Activated CD8-positive, alpha-beta memory T cell treated with anti-CD3 and anti-CD28 coated beads, Interleukin-2, amount 10 ng/mL, durations not matched to agents 7 days and 5 days (primary cell): ENCODE measurements around the gene FAM171A2. TPM values are rescaled to one million over a fixed set of nuclear protein-coding genes. Genes with fewer than 3 reads are reported as not detected.
A peak's percentile ranks its signal among the peaks of the same experiment; 100 is the strongest.

ENCODE experiments used
- ATAC-seq: fragments of 150-1000 bp; cut with Tn5 transposase; one replicate; pipeline ENCODE4 v1.10.0; 2021; ENCODE audit warnings: moderate library complexity
- CTCF ChIA-PET: fragments of 350-600 bp; sonication (Branson Sonifier 250); formaldehyde crosslinking; loops from one replicate; lab custom pipeline; 2021; ENCODE audit warnings: antibody characterized with exemption; lab: Charles Lee
- DNase-seq: peaks from one replicate; pipeline ENCODE4 v3.0.0-alpha.2; 2020
- H3K27ac Mint-ChIP-seq: one replicate; pipeline ENCODE4 v1.8.0; 2021; ENCODE audit warnings: mild to moderate bottlenecking, mixed read lengths
- H3K27me3 Mint-ChIP-seq: one replicate; pipeline ENCODE4 v1.8.0; 2021; ENCODE audit warnings: mixed read lengths
- H3K36me3 Mint-ChIP-seq: one replicate; pipeline ENCODE4 v1.8.0; 2021; ENCODE audit warnings: mild to moderate bottlenecking, mixed read lengths
- H3K4me1 Mint-ChIP-seq: one replicate; pipeline ENCODE4 v1.8.0; 2021; ENCODE audit warnings: mixed read lengths
- H3K4me3 Mint-ChIP-seq: one replicate; pipeline ENCODE4 v1.8.0; 2021; ENCODE audit warnings: mild to moderate bottlenecking, moderate library complexity, mixed read lengths
- H3K9me3 Mint-ChIP-seq: one replicate; pipeline ENCODE4 v1.8.0; 2022; ENCODE audit warnings: low read depth, mixed read lengths
- total RNA-seq, 2 experiments: library from RNA; stranded (reverse); gene quantifications; one replicate each; pipeline ENCODE4 v1.2.3, GENCODE V29; 2021

Gene FAM171A2
- total RNA-seq, 2 experiments from 2014 or later = 0.26 TPM; not detected in 1

DNA sequence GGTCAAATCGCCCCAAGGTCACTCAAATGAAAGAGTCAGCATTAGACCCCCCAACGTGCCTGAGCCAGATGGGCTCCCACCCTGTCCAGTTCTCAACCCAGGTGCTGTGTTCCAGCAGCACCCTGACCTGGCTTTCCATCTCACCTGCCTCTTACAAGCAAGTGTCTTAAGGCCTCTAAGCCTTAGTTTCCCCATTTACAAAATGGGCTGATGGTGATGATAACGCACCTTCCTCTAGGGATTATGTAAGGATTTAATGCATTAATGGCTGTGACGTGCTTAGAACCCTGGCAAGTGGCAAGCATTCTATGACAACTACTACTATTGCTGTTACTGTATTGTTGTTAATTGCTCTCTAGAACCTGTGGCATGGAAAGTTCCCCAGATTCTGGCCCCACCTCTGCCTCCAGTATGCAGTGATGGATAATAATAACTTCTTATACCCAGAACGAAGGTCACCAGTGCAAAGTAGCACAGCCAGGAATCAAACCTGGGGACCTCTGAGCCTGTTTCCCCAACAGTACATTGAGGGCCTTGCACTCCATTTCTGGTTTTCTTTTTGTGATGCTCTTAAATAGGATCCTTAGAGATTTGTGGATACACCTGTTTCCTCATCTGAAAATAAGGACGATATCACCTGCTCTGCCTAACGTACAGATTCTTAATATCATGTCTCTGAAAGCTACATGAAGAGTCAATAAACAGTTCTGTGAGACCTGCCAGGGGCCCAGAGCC is 35.8 kb downstream of the FAM171A2 start:
- Mint-ChIP-seq H3K4me3 (no peak overlapping the region), H3K27me3 (no peaks in the 10 kb centered on the region), H3K36me3 (no peaks in the 10 kb centered on the region), H3K9me3 (no peaks in the 10 kb centered on the region), H3K27ac (peak overlapping the region; percentile 37), H3K4me1 (peaks cover 28% of the 10 kb centered on the region)
- no peak for DNase-seq
- ATAC-seq = no peak
- CTCF ChIA-PET = interaction anchor here (0.9 to 7.2 kb wide), 7 partner anchors 23 to 124 kb away, joined by 3 to 94 read pairs (median 5); partner anchors contain the start of gene FAM171A2

DNA sequence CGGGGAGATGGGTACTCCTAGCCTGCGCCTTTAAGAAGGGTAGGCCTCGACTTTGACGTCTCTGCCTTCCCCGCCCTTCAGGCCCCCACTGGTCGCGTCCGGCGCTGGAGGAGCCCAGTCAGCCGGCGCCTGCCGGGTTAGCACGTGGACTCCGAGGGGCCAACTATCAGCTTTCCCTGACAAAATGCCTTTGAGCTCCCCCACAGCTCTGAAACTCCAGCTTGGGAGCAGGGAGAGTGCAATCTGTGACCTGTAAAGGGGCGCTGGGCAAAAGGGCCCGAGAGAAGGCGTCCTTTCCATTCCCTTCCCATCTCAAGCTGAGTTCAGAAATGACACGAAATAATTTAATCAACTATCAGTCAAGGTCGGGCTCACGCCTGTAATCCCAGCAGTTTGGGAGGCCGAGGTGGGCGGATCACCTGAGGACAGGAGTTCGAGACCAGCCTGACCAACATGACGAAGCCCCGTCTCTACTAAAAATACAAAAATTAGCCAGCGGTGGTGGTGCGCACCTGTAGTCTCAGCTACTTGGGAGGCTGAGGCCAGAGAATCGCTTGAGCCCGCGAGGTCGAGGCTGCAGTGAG is 36.7 kb downstream of the FAM171A2 start:
- Mint-ChIP-seq H3K4me1 (peaks cover 30% of the 10 kb centered on the region), H3K4me3 (peak overlapping the region; percentile 85), H3K36me3 (peaks cover 2% of the 10 kb centered on the region), H3K9me3 (no peaks in the 10 kb centered on the region), H3K27me3 (no peaks in the 10 kb centered on the region), H3K27ac (peak overlapping the region; percentile 81)
- DNase-seq (peak; percentile 98), ATAC-seq (peak; percentile 77)
- CTCF ChIA-PET = interaction anchor here (0.6 to 8.4 kb wide), 11 partner anchors 24 to 196 kb away, joined by 3 to 47 read pairs (median 3); partner anchors contain the start of gene FAM171A2

DNA sequence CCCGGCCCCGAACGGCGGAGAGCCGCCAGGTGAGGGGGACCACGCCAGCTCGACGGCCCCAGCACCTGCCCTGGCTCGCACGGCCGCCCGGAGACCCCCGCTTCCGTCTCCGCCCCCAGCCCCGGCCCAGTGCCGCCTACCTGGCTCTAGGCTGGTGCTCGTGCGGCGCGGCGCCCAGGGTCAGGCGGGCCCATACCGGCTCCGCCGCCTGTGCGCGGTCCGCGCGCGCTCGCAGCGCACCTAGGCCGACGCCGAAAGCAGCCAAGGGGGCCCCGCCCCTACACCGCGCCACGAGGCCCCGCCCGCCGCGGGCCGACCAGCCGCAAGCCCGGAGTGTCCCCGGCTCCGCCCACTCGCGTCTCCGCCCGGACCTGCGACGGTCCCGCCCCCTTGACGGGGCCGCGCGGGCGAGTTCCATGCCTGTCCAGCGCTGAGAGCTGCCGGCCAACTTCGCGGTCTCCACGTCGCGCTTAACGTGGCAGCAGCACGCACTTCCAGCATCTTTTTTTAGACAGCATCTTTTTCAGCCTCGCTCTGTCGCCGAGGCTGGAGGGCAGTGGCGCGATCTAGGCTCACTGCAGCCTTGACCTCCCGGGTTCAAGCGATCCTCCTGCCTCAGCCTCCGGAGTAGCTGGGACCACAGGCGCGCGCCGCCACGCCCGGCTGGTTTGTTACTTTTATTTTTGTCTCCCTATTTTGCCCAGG is 38.9 kb downstream of the FAM171A2 start, which contains the start of gene SLC25A39:
Gene SLC25A39, minus strand, starts transcription at position 253 of the 705 bp plus-strand sequence. CDS start 1,261 bp downstream, outside the sequence.
- Mint-ChIP-seq H3K4me3 (peak within 1 kb of the TSS; percentile 85), H3K9me3 (no peaks in the 10 kb centered on the region), H3K27me3 (no peaks in the 10 kb centered on the region), H3K27ac (peak within 1 kb of the TSS; percentile 97), H3K36me3 (peaks cover 6% of the 10 kb centered on the region), H3K4me1 (peaks cover 26% of the 10 kb centered on the region)
- CTCF ChIA-PET = interaction anchor here (0.6 to 8.4 kb wide), 7 partner anchors 10 to 199 kb away, joined by 3 to 47 read pairs (median 4); partner anchors contain the start of gene GRN
- peak; percentile 95 for DNase-seq
- ATAC-seq = peak; percentile 82

DNA sequence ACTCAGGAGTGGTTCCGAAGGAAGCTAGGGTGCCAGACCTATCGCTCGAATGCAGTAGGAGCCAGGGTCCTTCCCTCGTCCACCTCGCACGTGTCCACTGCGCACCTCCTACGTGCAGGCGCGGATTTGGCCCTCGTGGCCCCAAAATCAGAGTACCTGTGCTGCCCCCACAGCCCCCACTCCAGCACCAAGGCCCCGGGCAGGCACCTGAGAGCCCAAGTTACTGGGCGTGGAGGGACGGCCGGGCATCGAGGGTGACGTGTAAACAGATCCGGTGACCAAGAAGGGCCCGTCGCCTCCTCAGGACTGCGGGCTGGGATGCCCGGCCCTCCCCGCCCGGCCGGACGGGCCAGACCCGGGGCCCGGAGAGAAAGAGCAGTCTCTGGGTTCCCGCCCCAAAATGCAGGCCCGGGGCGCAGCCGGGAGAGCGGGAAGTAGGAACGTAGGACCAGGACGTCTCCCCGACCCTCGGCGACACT is 39.5 kb downstream of the FAM171A2 start:
- H3K36me3 Mint-ChIP-seq = peaks cover 6% of the 10 kb centered on the region
- DNase-seq (peak; percentile 44), ATAC-seq (no peak)
- CTCF ChIA-PET = interaction anchor here (0.6 to 8.4 kb wide), 5 partner anchors 21 to 182 kb away, joined by 3 to 47 read pairs (median 6); partner anchors contain the start of gene GRN
- peak overlapping the region; percentile 80 for H3K4me3 Mint-ChIP-seq
- no peaks in the 10 kb centered on the region for H3K27me3 Mint-ChIP-seq
- peaks cover 26% of the 10 kb centered on the region for H3K4me1 Mint-ChIP-seq
- no peaks in the 10 kb centered on the region for H3K9me3 Mint-ChIP-seq
- peak overlapping the region; percentile 39 for H3K27ac Mint-ChIP-seq

DNA sequence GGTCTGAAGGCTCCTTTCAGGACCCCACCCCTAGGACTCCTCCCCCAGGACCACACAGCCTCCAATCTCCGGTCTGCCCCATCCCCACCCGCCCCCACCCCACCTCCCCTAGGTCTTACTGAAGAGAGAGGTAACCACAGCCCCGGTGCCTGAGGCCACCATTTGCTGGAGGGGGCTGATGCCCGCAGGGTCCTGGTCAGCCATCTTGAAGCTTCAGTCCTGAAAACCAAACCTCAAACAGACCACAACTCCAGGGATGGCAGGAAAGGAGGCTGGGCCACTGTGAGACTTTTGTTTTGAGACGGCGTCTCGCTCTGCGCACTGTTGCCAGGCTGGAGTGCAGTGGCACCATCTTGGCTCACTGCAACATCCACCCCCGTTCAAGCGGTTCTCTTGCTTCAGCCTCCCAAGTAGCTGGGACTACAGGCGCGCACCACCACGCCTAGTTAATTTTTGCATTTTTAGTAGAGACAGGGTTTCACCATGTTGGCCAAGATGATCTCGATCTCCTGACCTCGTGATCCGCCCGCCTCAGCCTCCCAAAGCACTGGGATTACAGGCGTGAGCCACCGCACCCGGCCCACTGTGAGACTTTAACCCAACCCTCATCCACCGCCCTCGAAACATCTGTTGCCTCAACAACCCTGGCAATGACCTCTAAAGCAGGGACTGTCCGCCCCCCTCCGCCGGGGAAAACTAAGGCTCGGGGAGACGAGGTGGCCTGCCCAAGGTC is 40.1 kb downstream of the FAM171A2 start:
- Mint-ChIP-seq H3K9me3 (no peaks in the 10 kb centered on the region), H3K4me3 (peak overlapping the region; percentile 80), H3K27ac (peak overlapping the region; percentile 41), H3K36me3 (peaks cover 6% of the 10 kb centered on the region), H3K27me3 (no peaks in the 10 kb centered on the region), H3K4me1 (peaks cover 26% of the 10 kb centered on the region)
- DNase-seq (peak; percentile 43), ATAC-seq (no peak)
- CTCF ChIA-PET = interaction anchor here (1.1 to 8.4 kb wide), 3 partner anchors 22 to 122 kb away, joined by 4 to 47 read pairs (median 11); partner anchors contain the start of gene GRN

DNA sequence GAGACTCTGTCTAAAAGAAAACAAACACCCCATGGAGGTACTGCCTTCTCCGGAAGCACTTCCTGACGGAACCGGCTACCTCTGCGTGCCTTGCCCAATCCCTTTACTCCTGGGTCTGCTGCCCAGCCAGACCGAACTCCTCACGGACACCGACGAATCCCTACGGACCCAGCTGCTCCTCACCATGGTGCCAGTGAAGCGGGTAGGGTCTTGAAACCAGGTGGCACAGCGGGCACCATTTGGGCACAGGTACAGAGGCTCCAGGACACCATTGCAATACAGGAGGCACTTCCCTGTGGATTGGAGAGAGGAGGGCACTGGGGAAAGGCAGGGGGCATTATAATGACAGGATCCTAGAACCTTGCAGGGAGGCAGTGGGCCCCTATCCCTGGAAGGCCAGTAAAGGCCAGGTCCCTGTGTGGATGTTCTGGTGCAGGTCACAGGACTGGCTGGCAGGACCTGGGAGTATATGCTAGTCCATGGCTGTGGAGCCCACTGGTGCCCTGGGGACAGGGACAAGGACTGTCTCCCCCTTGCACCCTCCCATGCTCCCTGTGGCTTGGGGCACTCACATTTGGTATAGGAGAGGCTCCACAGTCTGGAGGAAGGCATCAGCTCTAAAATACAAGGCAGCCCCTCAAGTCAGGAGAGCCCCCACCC is 41.3 kb downstream of the FAM171A2 start:
- CTCF ChIA-PET = interaction anchor here (8.4 kb wide), 1 partner anchor 112 kb away, joined by 47 read pairs; no protein-coding TSS in a partner anchor
- peaks cover 20% of the 10 kb centered on the region for H3K4me1 Mint-ChIP-seq
- H3K27ac Mint-ChIP-seq = no peak overlapping the region

DNA sequence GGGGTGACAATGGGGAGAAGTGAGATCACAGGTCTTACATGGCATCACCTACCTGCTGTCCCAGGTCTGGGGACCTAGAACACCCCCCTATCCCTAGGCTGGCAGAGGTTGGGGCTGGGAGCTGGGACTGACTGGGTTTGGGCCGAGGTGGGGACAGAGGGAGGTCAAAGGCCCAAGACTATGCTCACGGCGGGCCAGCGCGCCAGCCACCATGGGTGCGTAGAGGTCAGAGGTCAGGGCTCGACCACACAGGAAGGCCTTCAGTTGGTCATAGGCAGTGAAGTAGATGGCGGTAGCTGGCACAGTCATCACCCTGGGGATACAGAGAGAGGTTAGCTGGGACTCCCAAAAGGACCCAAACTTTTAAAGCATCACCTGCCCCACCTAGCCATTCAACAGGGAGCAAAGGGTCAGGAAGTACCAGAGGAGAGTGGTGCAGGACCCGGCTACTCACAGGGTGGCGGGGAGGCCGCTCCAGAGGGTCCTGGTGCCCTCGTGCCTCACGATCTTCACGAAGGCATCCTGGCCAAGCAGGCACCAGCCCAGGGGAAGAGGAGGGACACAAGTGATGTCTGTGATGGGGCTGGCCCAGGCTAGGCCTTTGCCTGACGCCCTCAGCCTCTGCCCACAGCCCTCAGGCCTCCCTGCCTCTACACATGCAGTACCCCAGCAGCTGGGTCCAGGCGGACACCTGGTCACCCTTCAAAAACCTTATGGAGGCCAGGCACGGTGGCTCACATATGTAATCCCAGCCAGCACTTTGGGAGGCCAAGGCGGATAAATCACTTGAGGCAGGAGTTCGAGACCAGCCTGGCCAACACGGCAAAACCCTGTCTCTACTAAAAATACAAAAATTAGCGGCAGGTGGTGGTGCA is 42.2 kb downstream of the FAM171A2 start:
- Mint-ChIP-seq H3K4me3 (no peak overlapping the region), H3K36me3 (peaks cover 6% of the 10 kb centered on the region), H3K27ac (no peak overlapping the region), H3K9me3 (no peaks in the 10 kb centered on the region), H3K27me3 (peaks cover 12% of the 10 kb centered on the region), H3K4me1 (peaks cover 17% of the 10 kb centered on the region)
- DNase-seq (no peak), ATAC-seq (no peak)
- CTCF ChIA-PET = interaction anchor here (1.3 to 8.4 kb wide), 3 partner anchors 10 to 112 kb away, joined by 3 to 47 read pairs (median 6); partner anchors contain the start of gene GRN

More for the DNA sequence above, 41.3 kb downstream of the FAM171A2 start:
- Mint-ChIP-seq H3K27me3 (peaks cover 4% of the 10 kb centered on the region), H3K9me3 (no peaks in the 10 kb centered on the region), H3K4me3 (no peak overlapping the region), H3K36me3 (peaks cover 6% of the 10 kb centered on the region)
- no peak for ATAC-seq
- DNase-seq = no peak

DNA sequence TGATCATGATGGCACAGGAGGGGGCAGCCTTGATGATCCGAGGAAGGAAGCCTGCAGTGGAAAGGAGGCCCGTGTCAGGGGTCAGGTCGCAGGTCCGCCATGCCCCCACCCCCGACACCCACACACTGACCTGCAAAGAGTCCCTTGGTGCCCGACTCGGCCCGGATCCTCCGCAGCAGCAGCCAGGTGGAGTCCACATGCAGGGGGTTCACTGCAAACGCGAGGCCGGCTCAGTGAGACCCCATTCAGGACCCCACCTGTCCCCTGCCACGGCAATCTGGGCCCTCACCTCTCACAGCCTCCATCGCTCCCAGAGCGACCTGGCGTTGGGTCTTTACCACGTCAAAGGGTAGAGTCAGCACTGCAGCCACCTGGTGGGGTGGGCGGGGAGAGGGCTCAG is 43.6 kb downstream of the FAM171A2 start:
- H3K27me3 Mint-ChIP-seq = peaks cover 24% of the 10 kb centered on the region
- no peak for ATAC-seq

DNA sequence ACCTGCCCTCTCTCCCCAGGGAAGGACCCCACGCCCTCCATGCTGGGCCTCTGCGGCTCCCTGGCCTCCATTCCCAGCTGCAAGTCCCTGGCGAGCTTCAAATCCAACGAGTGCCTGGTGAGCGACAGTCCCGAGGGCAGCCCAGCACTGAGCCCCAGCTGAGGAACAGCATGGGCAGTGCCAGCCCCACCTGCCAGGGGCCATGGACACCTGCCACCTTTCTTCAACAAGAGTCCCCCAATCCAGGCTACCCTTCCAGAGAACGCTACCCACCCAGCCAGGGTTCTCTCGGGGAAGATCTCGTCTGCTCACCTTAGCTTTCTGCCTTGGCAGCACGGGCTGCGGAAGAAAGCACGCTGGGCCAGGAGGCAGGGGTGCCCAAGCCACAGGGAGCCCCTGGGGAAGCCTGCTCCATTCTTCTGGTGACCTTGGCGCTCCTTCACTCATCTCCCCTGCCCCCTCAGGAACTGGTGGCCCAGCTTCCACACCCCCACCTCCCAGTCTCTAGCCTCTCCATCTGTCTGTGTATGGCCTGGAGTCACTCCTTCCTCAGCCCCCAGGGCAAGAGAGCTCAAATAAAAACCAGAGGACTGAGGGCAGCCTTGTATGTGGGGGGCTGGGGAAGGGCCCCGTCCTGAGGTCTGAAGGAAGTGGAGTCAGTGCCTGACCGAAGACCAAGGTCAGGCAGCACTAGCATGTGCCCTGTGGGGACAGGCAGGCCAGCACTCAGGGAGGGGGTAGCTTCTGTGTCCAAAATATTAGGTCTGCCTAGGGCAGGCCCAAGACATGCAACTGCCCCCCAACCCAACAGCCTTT is 45.4 kb downstream of the FAM171A2 start:
- CTCF ChIA-PET = interaction anchor here (1.0 to 2.5 kb wide), 3 partner anchors 12 to 114 kb away, joined by 3 to 14 read pairs (median 14); no protein-coding TSS in a partner anchor
- no peak overlapping the region for H3K27ac Mint-ChIP-seq
- peaks cover 31% of the 10 kb centered on the region for H3K27me3 Mint-ChIP-seq
- no peaks in the 10 kb centered on the region for H3K9me3 Mint-ChIP-seq
- ATAC-seq = no peak
- no peak for DNase-seq
- H3K4me1 Mint-ChIP-seq = peaks cover 15% of the 10 kb centered on the region
- peaks cover 6% of the 10 kb centered on the region for H3K36me3 Mint-ChIP-seq
- H3K4me3 Mint-ChIP-seq = no peak overlapping the region

More for the DNA sequence above, 43.6 kb downstream of the FAM171A2 start:
- Mint-ChIP-seq H3K36me3 (peaks cover 6% of the 10 kb centered on the region), H3K4me3 (no peak overlapping the region), H3K4me1 (peaks cover 22% of the 10 kb centered on the region), H3K9me3 (no peaks in the 10 kb centered on the region), H3K27ac (no peak overlapping the region)
- CTCF ChIA-PET = interaction anchor here (0.8 to 8.4 kb wide), 4 partner anchors 11 to 110 kb away, joined by 3 to 47 read pairs (median 4); no protein-coding TSS in a partner anchor
- no peak for DNase-seq

DNA sequence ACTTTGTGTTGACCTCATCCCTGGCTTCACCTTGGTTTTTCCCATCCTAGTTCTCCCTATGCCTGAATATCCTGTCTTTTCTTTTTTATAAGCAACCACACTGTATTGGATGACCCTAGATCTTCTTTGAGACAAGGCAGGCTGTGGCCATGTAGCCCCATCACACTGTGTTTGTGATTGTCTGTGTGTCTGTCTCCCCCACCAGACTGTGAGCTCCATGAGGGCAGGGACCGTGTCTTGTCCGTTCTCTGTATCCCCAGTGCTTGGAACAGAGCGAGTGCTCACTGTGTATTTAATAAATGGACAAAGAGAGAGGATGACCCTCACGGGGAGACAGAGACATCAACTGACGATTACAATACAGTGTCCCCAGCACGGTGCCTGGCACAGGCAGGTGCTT is 46.1 kb downstream of the FAM171A2 start:
- Mint-ChIP-seq H3K4me1 (peaks cover 10% of the 10 kb centered on the region), H3K9me3 (no peaks in the 10 kb centered on the region), H3K4me3 (no peak overlapping the region), H3K27ac (no peak overlapping the region), H3K27me3 (peaks cover 31% of the 10 kb centered on the region), H3K36me3 (peaks cover 6% of the 10 kb centered on the region)
- CTCF ChIA-PET = interaction anchor here (1.5 to 2.5 kb wide), 3 partner anchors 13 to 108 kb away, joined by 6 to 14 read pairs (median 14); no protein-coding TSS in a partner anchor
- DNase-seq = no peak
- no peak for ATAC-seq
